Measurements from ENCODE around the gene QPCTL.

Gene QPCTL

GRCh38 chr19:45676851-45677263, 15.6 kb upstream of the QPCTL start:
- TF ChIP-seq POLR2AphosphoS5 (IDR thresholded peaks at IDR 0.05; ENCODE audit: low read depth, low read length): no peak
- TF ChIP-seq SIN3A (IDR thresholded peaks at IDR 0.05; ENCODE audit: borderline replicate concordance, insufficient read depth, low read length): no peak
- no peak for TF ChIP-seq REST (IDR thresholded peaks at IDR 0.05; ENCODE audit: insufficient read depth in 1 of 2, low read depth in 2 of 2, low read length in 2 of 2)
- TF ChIP-seq FOXP2 (optimal IDR thresholded peaks at IDR 0.05; ENCODE audit: borderline replicate concordance, extremely low read depth, extremely low read length, insufficient read depth): no peak
- no peak for TF ChIP-seq TAF1 (IDR thresholded peaks at IDR 0.05; ENCODE audit: borderline replicate concordance, insufficient read depth, low read length)

- TF ChIP-seq TAF1 (IDR thresholded peaks at IDR 0.05; ENCODE audit: borderline replicate concordance, insufficient read depth, low read length) (no peak), POLR2AphosphoS5 (IDR thresholded peaks at IDR 0.05; ENCODE audit: low read depth, low read length) (no peak), SIN3A (IDR thresholded peaks at IDR 0.05; ENCODE audit: borderline replicate concordance, insufficient read depth, low read length) (no peak), REST (IDR thresholded peaks at IDR 0.05; ENCODE audit: insufficient read depth in 1 of 2, low read depth in 2 of 2, low read length in 2 of 2) (no peak), FOXP2 (optimal IDR thresholded peaks at IDR 0.05; ENCODE audit: borderline replicate concordance, extremely low read depth, extremely low read length, insufficient read depth) (no peak)
These were observed 14.9 kb upstream of the QPCTL start for GRCh38 chr19:45677351-45678230.

- no peak for TF ChIP-seq REST (IDR thresholded peaks at IDR 0.05; ENCODE audit: insufficient read depth in 1 of 2, low read depth in 2 of 2, low read length in 2 of 2)
- peak; percentile 85 for TF ChIP-seq FOXP2 (optimal IDR thresholded peaks at IDR 0.05; ENCODE audit: borderline replicate concordance, extremely low read depth, extremely low read length, insufficient read depth)
These were observed 11.0 kb upstream of the QPCTL start for GRCh38 chr19:45681391-45682015.

- TF ChIP-seq TAF1 (IDR thresholded peaks at IDR 0.05; ENCODE audit: borderline replicate concordance, insufficient read depth, low read length) (no peak), REST (IDR thresholded peaks at IDR 0.05; ENCODE audit: insufficient read depth in 1 of 2, low read depth in 2 of 2, low read length in 2 of 2) (no peak), FOXP2 (optimal IDR thresholded peaks at IDR 0.05; ENCODE audit: borderline replicate concordance, extremely low read depth, extremely low read length, insufficient read depth) (no peak), SIN3A (IDR thresholded peaks at IDR 0.05; ENCODE audit: borderline replicate concordance, insufficient read depth, low read length) (no peak), POLR2AphosphoS5 (IDR thresholded peaks at IDR 0.05; ENCODE audit: low read depth, low read length) (no peak)
These were observed 10.3 kb upstream of the QPCTL start for GRCh38 chr19:45682117-45682516.

All from PFSK-1 (cell line).